GM18519 (cell line): Measurements from ENCODE around the gene GABRB2.
A peak's percentile ranks its signal among the peaks of the same experiment; 100 is the strongest.

Experiments
- ATAC-seq: cut with Tn5 transposase; IDR thresholded peaks from one replicate; pipeline ENCODE4 v1.9.1; 2021; ENCODE audit warnings: mild to moderate bottlenecking, moderate library complexity; ENCODE audit not compliant: unreplicated experiment, low FRiP score

Gene GABRB2

DNA sequence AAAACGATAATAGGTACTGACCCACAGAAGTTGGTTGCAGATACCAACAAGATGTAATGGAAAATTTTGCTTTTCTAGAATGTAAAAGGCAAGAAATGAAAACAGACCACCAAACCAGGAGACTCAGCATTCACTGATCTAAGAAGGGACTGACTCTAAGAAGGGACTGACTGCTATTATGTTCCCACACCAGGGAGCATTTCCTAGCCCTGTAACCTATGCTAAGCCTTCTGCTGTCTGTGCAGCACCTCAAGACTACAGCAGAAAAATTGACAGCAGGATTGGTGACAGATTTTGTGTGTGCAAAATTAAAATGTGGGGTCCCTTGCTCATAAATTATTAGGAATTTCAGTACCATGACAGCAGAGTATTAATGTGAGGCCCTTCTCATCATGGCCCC is 154.8 kb downstream of the GABRB2 start:
- ATAC-seq, result no peak

DNA sequence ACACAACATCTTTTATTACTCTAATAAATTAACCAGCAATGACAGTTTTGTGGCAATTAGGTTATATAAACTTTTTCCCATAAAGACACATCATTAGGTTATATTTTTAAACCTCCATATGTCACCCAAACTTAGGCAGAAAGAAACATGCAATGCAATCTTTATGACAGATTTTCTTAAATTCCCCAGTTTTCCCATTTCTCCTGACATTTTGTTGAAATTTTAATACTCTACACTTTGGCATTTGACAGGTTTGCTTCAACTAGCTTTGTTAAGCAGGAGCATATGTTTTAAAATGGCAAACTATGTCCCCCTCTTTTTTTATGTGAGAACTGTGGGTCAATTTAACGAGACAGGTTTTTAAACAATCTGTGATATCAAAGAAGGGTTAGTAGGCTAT is 155.5 kb downstream of the GABRB2 start:
- no peak for ATAC-seq

DNA sequence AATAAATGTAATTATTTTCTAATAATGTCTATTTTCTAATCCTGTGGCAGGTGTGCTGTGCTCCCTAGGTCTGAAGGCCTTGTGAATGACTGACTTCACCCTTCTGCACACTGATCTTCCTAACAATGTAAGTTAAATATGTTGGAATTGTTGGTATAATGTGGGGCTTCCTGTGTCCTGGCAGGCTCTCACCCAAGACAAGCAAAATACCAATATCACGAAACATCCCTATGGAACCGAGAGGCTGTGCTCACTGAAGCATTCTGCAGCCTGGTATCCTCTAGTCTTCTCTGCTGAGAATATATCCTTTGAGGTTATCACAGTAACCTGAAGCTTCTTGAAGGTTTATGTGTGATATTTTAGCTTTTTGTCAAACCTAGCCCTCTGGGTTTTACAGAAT is 159.4 kb downstream of the GABRB2 start:
- ATAC-seq, result no peak

DNA sequence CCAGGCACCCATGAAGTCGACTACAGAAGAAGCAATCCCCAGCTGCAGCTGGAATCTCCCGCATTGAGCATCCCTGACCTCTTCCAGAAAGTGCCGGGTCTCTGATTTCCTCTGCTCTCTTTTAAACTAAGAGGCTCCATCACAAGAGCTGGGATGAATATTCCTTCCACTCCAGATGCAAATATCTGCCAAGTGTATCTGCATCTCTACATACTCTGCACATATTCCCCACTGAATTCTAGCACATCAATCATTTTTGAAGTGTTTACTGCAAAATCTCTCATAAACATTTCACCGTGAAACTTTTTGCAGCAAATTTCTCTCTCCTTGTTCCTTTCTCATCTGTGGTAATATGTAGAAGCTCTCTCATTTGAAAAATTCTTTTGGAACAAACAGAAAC is 161.5 kb downstream of the GABRB2 start:
- no peak for ATAC-seq

DNA sequence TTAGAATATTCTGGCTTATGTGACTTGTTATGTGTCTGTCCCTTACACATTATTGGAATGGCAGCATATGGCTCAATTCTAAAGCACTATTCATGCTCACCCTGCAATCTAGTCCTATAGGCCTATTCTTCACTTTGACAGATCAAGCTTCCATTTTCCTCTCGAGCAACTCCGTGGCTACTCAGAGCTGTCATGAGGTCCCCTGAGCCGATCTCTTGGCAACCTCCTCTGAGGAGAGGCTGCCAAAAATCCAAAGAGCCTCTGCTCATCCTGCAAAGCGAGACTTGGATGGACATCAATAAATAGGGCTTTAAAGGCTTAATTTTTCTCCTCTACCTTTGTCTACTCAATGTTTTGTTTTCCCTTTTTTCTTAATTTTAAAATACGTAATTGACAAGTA is 163.8 kb downstream of the GABRB2 start:
- ATAC-seq, result no peak

DNA sequence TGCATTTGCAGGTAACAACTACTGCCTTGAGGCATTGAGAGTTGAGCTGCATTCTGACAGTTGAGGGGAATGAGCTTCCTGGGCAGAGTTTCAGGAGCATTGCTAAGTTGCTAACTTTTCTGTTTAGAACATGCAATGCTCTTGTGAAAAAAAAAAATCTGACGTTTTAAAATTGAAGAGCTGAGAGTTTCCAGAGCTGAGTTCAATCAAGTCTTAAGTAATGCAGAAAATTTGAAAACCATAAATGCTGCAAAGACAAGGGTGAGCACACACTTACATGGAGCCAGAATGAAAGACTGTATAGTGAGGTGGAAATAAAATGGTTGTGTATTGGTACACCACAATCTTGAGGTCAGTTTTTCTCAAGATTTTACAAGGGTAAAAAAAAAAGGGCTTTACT is 166.0 kb downstream of the GABRB2 start:
- ATAC-seq, result no peak

DNA sequence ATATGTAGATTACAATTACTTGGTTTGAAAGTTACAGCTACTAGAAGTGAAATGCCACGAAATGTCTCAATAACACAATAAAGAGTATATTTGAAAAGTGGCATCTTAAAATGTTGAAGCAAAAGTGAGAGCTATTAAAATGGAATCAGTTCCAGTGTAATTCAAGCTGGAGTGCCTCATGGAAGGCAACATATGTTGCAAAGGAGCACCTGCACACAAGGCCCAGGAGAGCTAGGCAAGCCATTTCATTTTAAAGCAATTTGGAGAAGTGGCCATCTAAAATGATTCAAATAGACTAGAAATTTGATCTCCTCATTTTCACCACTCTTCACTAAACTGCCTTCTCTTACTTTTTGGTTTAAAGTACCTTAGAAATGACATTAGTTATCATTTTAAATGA is 167.8 kb downstream of the GABRB2 start:
- no peak for ATAC-seq

DNA sequence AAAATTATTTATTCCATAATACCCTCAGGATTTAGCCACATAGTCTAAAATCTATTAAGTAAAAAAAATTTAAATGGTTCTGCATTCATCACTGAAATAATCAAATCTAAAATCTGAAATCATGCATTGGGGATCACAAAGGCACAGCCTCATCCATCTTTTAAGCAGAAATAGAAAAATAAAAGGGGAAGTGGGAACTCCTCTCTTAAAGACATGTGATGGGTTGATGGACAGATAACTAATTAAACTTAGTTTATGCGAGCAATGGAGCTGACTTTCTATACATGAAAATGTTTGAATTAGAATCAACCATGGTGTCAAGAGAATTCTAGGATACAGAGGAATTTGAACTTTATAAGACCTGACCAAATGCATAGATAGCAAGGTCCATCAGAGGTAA is 170.5 kb downstream of the GABRB2 start:
- no peak for ATAC-seq

DNA sequence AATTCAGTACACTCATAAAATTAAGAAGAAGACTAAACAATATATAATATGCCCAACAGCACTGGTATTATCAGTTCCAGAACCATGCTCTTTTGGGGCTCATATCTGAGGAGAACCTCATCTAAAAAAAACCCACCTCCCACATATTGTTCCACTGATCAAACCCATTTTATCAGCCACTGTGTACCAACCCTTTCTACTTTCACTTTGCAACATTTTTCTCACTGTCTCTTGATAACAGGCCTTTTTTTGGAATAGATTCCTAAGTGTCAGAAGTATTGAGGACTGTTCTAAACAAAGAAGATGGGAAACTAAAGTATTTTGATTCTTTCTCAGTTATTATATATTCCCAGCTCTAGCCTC is 173.2 kb downstream of the GABRB2 start:
- peak; percentile 40 for ATAC-seq

DNA sequence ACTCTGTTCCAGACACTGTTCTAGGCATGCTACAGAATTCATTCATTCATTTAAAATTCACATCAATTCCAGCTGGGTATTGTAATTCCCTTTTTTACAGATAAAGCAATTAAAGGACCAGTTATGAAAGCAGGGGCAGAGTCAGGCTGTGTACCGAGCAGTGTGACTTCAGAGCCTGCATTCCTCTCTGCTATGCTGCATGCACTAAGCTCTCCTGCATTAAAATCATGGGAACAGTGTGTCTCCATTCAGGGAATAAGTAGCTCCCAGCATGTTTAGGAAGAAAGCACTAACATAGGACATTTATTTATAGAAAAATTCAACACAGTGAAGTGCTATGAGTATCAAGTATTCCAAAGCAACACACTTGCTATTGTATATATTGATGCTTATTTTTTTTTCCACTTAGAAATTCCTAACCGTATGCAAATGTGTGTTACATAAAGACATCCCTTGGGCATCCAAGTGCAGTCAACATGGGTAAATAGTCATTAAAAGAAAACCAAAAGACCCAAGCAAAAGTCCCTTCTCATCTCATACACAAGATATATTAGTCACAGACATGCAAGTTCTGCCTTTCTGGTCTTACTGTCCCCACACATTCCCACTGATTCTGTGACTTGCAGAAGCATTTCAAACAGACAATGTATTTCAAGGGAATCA is 173.7 kb downstream of the GABRB2 start:
- peak; percentile 71 for ATAC-seq

DNA sequence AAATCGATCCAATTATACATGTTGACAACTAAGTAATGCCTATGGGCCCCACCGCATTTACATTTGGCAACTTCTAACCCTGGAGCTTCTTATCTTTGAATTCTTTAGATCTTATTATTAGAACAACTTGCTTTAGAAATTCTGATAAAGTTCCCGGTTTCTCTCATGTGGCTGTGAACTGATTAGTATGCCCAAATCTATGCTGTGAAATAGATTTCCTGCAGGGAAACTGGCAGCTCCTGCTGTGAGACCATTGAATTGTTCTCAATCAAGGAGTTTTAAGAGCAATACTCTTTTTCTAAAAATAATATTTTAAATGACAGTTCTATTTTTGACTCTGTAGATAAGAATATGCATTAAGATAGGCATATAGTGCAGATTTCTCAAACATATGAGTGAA is 177.5 kb downstream of the GABRB2 start:
- ATAC-seq, result no peak

DNA sequence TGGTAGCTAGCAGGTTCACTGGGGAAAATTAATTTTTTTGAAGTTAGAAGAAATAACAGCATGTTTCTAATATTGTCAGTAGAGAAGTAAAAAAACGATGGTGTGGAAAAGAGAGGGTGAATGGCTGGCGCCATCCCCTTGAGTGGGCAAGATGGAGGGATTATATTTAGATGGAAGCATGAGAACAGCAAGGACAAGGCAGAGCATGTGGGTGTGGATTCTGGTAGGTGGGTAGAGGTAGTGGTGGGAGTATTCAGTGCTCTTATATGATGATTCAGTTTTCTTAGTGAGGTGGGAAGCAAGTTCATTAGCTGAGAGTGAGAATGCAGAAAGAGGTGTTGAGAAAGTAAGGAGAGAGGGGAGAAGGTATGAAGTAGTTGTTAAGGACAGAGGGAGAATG is 188.1 kb downstream of the GABRB2 start:
- no peak for ATAC-seq

DNA sequence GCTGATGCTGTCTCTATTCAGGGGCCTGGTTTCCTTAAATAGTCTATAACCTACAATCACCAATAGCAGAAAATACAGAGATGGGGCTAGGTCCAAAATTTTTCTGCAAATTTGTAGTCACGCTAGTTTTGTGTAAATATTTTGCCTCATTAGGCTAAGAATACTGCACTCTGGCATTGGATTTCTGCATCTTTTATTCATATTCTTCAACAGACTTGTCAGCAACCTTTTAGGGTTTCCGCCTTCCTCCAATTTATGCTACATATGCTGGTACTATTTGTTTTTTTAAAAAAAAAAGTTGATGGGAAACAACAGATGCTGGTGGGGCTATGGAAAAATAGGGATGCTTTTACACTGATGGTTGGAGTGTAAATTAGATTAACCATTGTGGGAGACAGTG is 202.3 kb downstream of the GABRB2 start:
- ATAC-seq, result no peak

DNA sequence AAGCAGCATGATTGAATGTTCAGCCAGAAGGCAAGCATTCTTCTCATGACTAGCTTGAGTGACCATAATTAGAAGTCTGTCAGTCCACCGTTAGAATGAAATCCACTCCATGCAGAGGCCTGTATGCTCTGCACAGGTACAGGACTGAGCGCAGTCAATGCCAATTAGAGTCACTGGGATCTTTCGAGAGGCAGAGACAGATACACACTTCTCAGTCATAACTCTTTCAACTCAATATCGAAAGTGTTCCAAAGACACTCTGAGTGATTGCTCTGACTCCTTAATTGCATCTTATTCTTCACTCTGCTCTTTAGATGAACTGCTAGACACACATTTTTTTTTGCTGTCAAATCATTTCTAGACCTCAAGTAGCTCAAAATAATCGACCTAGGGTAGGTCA is 203.6 kb downstream of the GABRB2 start:
- ATAC-seq, result no peak

DNA sequence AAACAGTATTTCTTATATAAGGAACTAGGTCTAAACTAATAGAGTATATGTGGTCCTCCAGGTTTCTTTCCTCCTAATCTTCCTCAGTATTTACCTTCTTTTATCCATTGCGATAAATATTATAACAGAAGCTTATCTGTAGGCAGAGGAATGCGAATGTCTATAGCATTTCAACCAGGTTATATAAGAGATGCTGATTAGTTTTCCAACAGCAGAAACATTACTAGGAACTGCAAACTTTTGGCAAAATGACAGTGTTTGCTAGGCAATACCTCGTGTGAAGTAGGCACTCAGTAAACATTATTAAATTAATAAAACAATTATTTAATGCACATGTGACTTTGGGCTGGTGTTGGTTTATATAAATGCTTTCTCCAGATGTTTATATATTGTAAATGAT is 206.5 kb downstream of the GABRB2 start:
- ATAC-seq, result no peak

DNA sequence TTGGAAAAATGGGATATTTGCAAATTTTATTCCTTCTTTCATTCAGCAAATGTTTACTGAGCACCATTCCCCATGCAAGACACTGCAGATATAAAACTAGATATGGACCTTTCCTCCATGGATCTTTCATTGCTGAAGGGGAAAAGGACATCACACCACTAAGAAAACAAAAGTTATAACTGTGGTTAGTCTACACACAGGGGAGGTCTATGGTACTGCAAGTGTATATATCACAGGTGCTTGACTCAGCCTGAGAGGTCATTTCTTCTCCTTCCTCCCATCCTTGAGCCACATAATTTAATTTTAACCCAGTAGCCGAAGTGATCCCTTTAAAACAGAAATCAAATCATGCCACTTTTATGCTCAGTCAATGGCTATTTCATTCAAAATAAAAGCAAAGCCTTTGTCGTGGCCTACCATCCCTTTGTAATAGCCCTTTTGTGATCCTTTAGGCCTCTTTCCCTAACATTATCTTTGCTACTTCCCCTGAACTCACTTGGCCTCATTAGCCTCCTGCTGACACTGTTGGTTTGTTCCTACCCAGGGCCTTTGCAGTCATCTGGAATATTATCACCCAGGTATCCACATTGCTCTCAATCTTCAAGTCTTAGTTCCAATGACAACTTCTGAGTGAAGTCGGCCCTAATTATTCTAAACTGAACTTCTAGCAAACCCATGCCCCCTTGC is 213.2 kb downstream of the GABRB2 start:
- ATAC-seq, result no peak

DNA sequence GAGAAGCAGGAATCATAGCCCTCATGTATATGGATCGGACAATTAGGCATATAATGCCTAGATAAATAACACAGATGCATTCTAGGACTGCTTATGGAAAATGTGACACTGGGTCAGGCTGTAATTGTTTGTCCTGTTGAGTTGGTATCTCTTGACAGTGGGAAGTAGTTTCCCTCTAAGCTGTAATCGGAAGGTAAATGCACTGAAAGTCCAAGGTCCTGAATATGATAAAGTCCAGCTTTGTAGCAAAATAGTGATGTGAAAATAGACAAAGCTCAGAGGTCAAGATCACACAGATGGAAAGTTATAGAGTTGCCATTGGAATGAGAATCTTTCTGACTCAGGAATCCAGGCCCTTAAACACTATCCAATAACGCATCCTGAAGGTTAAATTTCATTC is 214.2 kb downstream of the GABRB2 start:
- no peak for ATAC-seq

DNA sequence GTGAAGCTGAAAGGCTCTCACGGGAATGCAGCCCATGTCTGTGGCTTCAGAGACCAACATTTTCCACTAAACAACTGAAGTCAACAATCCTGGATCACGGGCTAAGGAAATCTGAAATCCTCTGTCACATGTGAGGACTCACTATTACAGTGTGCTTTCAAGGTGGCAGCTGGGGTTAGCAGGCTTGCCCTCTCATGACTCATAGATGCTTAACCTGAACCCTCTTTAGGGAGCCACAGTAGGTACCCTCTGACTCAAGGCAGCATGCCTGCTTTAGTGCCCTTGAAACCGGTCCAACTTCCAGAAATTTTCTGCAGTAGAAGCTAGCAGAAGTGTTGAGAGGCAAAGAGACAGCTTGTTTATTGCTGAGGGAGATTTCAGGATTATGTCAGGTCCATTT is 232.5 kb downstream of the GABRB2 start:
- no peak for ATAC-seq

DNA sequence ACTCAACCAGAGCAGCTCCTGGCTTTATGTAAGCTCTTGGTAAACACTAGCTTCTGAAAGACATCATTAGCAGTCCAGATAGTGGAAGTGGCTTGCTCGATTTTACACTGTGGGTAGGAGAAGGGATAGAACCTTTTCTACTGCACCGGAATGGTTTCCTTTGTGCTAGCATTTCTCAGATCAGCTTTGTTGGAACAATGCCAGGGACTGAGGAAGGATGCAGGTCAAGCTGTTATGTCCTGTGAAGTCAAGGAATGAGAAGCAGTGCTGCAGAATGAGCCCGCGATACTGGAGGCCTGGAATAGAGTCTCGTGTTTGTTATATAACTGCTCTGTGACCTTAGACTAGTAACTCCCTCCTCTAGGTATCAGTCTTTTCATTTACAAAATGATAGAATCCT is 233.6 kb downstream of the GABRB2 start:
- no peak for ATAC-seq

DNA sequence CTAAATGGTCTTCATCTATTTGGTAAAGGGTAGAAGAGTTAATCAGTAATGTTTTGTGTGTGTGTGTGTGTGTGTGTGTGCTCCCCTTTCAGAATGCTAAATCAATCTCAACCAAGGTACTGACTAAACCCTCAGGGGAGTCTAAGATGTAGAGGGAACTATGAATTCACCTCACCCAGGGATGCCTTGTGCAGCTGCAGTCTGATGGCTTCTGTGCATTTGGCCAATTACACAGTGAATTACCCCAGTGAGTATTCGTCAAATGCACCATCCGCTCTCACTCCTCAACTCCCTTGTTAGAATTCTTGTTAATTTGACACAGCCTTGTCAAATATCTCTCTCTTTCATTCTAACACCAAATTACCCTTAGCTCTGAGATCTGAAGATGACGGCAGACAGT is 234.6 kb downstream of the GABRB2 start:
- ATAC-seq, result no peak

DNA sequence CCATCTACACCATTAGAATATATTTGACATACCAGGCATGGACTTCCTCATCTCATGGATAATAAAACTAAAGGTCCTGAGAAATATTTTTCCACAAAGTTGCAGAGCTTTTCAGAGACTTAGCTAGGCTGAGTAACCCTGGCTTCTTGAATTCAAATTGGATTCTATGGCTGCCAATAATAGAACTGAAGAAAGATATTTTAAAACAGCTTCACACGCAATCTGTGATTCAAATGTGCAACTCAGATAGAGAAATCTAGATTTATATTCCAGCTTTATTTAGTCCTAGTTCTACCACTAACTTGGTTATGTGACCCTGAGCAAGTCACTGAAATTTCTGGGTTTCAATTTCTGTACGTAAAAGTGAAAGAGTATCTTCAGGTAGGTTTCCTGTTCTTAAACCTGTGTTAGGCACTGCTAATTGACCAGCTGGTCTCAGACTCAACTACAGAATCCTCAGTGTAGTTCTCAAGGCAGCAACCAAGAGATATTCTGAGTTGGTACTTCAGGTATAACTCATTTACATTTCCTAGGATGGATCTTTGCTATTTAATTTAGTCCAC is 235.3 kb downstream of the GABRB2 start:
- ATAC-seq, result peak; percentile 98

DNA sequence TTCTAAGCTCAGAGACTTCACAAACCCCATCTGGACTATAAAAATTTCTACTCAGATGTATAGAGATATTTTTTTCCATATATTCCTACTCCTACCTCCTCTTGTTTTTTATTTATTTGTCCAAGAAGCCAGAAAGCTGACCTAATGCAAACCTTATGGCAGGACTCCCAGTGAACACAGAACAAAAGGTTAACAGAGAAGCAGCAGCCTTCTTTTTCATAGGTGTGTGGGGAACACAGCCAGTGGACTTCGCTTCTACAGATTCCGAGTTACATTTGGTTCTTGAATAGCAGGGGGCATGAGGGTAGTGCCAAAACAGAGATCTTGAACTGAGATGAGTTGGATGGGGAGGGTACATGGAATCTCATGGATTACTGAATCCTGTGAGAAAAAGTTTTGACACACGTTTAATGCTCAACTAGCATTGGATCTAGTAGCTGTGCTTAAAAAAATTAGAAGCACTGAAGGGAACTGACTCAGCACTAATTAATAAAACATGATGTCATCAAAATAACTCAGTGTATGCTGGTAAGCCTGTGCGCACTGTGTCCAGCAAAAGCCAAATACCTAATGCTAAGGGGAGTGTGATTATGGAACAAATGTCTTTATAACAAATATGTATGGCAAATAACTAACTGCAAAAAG is 240.1 kb downstream of the GABRB2 start:
- ATAC-seq, result no peak
